GM21447 (cell line): ENCODE results near the gene FXYD5.

Source experiments
- ATAC-seq: cut with Tn5 transposase; IDR thresholded peaks from one replicate; pipeline ENCODE4 v1.9.1; 2021; ENCODE audit not compliant: unreplicated experiment

FXYD5 gene

GRCh38 chr19:35211545-35212230 is 57.2 kb downstream of the FXYD5 start:
- ATAC-seq, result no peak

GRCh38 chr19:35212241-35212640 is 57.7 kb downstream of the FXYD5 start:
- no peak for ATAC-seq

DNA sequence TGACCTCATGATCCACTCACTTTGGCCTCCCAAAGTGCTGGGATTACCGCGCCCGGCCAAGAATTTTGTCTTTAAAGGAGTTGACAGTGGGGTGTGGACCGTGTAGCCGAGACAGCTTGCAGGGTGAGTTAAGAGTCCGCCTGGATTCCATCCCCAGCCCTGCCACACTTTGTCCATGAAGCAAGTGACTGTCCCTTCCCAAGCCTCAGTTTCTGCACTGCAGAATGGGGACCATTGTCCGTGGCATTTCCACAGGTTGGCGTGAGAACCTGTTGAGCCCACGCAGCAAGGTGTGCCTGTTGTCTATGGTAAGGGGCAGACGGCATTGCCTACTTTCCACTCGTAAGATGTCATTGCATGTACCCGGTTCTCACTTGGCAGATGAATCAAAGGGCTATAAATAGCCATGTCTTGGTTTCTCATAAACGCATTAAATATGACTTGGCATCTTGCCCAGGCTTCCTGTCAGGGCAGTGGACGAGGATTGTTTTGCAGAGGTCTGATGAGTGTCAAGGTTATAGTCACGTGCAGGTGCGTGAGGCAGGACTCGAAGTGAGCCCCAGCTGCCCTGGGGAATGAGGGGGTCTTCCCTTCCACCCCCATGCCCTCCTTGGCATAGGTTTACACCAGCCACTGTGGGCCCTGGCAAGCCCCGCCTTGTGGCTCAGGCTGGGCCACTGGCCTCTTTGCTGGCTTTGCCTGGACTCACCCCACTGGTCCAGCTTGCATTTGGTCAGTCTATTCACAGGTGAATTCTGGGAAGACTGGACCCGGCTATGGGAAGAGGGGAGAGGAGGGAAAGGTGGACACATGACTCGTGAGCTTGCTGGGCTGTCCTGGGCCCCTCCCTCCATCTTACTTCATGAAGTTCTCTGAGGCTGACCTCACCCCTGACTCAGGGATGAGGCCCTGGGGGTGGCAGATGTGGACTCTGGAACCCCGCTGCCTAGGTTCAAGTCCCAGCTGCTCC is 59.4 kb downstream of the FXYD5 start:
- peak; percentile 70 for ATAC-seq

DNA sequence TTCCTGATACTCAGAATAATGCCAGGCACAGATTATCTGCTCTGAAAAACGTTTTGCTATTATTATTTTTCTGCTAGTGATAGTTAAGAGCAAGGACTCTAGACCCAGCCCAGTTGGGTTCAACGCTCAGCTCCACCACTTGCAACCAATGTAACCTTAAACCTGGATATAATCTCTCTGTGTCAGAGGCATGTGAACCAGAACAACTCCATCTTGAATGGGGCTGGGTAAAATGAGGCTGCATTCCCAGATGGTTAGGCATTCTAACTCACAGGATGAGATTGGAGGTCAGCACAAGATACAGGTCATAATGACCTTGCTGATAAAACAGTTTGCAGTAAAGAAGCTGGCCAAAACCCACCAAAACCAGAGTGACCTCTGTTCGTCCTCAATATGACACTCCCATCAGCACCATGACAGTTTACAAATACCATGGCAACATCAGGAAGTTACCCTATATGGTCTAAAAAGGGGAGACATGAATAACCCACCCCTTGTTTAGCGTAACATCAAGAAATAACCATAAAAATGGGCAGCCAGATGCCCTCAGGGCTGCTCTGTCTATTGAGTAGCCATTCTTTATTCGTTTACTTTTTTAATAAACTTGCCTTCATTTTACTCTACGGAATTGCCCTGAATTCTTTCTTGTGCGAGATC is 60.4 kb downstream of the FXYD5 start:
- ATAC-seq, result no peak

GRCh38 chr19:35216016-35216832 is 61.7 kb downstream of the FXYD5 start:
- ATAC-seq, result no peak

- no peak for ATAC-seq
Measured at GRCh38 chr19:35216833-35217648, 62.5 kb downstream of the FXYD5 start.

DNA sequence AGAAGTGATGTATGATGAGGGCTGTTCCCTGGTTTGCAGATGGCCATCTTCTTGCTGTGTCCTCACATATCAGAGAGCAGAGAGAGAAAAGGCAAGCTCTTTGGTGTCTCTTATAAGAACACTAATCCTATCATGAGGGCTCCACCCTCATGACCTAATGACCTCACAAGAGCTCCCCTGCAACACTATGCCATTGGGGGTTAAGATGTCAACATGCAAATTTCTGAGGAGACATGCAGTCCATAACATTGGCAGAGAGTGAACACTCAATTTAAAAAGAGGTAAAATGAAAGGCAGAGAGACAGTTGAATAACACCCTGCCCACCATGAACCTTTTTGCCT is 63.1 kb downstream of the FXYD5 start:
- no peak for ATAC-seq

GRCh38 chr19:35219008-35219407 is 64.5 kb downstream of the FXYD5 start:
- ATAC-seq, result no peak
